NCI-H2227 treated with DMSO at 0.1 percent for 48 hours (cell line): ENCODE results near the gene IFITM10.
"Not testable (repeated sequence)": the region's sequence is repeated elsewhere in the genome, so short reads cannot be mapped to it uniquely, and the experiment has no call there.

Experiments used
- DNase-seq: peaks from one replicate; lab custom pipeline; 2025; lab: John Stamatoyannopoulos, UW

IFITM10 gene

DNA sequence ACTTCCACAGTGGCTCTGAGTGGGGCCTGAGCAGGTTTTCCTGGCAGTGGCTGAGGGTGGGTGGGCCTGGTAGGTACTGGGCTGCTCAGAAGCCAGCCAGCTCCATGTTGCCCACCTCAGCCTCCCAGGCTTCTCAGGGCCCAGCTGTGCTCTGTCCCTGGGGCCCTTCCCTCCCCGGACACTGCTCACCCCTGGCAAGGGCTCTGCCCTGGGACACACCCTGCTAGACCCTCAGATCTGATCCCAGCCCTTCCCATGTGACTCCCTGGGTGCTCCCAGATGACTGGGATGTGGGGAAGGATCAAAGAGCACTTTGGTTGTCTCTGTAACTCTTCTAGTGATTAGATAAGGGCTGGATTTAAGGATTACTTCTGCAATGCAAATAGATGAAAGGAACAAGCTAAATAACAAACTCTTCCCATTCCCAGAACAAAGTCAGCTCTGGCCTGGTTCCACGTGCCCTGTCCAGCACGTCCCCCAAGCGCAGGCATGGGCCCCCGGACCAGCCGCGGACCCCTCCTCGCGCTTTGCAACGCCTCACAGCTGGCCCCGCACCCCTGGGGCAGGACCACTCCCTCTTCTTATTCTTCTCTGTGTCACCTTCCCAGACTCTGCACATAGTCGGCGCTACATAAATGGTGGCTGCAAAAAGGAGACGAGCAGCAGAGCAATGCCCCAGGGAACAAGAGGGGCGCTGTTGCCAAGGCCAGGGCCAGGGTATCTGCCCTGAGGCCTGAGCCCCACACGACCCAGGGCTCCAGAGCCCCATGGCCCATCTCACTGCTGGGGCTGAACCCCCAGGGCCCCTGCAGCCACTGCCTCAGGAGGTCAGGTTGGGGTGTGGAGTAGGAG, 59.1 kb downstream of the IFITM10 start:
- DNase-seq, result no peak

GRCh38 chr11:1690167-1691025, 60.0 kb downstream of the IFITM10 start:
- no peak for DNase-seq

- DNase-seq, result not testable (repeated sequence)
These were observed 60.9 kb downstream of the IFITM10 start for GRCh38 chr11:1689250-1690166.

DNA sequence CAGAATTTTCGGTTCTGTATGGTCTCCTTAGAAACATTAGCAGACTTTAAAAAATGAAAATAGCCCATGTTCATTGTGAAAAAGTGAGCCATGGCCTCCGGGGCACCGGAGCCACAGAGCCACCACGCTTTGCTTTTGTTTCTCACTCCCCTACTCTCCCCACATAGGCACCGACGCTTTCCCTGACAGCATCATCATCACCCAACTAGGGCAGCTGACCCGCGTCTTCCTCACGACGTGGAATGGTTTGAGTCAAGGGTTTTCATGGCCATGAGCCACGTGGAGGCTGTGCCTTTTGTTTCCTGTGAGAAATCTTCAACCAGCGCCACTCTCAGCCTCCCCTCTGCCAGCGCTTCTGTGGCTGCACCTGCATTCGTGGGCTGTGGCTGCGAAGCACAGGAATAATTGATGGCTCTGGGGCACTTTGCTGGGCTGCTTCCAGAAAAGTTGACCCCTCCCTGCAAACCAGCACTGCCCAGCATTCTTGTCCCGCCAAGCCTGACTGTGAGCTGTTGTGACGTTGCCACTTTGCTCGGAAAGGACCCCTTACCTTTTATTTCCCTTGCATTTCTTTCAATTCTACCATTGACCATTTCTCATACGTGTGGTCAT, 62.0 kb downstream of the IFITM10 start:
- DNase-seq, result not testable (repeated sequence)

- DNase-seq, result not testable (repeated sequence)
These were observed 64.2 kb downstream of the IFITM10 start for GRCh38 chr11:1686220-1686619.

DNA sequence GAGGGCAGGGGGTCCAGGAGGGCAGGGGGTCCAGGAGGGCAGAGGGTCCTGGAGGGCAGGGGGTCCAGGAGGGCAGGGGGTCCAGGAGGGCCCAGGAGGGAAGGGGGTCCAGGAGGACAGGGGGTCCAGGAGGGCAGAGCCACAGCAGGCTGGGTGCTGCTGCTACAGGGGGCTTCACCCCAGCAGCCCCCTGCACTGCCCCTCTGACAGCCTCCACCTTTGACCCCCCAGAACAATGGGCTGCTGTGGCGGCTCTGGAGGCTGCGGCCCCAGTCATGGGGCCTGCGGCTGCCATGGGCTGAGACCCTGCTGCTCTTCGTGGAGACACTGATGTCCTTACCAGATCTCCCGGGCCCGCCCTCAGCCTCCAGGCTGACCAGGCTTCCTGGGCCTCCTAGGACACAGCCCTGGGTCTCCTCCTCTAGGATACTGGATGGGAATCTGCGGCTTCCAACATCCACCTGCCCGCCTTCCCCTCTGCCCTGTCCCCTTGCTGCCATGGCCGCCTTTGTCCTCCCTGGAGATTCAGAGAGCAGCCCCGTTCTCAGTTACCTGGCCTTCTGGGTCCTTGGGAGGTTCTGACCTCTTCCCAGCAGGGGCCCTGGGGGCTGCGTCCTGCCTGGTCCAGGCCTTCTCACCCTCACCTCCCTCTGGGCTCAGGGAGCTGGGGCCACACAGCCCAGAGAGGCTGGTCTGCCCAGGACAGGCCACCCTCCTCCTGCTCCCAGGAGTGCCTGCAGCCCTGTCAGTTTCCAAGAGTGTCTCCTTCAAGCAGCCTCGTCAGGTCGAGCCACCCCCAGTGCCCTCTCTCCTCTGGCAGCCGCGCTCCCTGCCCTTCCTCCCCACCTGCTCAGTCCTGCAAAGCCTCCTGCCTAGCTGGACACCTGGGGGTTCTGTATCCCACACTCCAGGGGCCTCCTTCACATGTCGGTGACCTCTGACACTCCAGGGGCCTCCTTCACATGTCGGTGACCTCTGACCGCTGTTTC, 65.2 kb downstream of the IFITM10 start:
- not testable (repeated sequence) for DNase-seq

DNA sequence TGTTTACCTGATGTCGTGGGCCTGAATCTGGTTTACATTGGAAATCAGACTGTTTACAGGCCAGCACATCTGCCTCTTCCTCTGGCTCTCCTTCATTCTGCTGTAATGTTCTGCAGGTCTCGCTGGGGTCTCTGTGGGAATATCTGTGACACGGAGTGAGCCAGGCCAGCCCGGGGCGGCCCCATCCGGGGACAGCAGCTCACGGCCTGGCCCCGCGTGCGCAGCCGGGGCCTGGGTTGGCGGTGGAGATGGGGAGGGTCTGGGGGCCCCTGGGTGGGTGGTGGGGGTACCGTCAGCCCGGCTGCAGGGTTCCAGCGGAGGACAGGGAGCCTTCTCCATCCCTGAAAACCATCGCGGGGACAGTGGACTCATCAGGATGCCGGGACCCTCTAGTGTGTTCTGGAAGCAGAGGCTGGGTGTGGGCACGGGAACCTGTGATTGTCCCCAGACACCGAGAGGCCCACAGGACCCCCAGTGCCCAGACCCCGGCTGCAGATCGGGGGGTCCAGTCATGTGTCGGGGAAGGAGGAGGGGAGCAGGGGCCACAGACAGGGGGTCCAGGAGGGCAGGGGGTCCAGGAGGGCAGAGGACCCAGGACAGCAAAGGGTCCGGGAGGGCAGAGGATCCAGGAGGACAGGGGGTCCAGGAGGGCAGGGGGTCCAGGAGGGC, 66.4 kb downstream of the IFITM10 start:
- DNase-seq, result not testable (repeated sequence)

GRCh38 chr11:1683216-1683615, 67.2 kb downstream of the IFITM10 start:
- DNase-seq, result not testable (repeated sequence)
